ENCODE data around the gene ZNF836.

Gene ZNF836

GRCh38 chr19:52188822-52189734 lies 17.7 kb upstream of the ZNF836 start:
- DNase-seq (ENCODE audit: low read depth in 1 of 2, low spot score in 1 of 2): peak; percentile 7 to 85

- no peak for DNase-seq (ENCODE audit: low read depth in 1 of 2, low spot score in 1 of 2)
Observed at GRCh38 chr19:52187407-52187806, 16.0 kb upstream of the ZNF836 start.

- no peak for DNase-seq (ENCODE audit: low read depth in 1 of 2, low spot score in 1 of 2)
Observed at GRCh38 chr19:52176574-52176973, 5.2 kb upstream of the ZNF836 start.

GRCh38 chr19:52172347-52172746 lies 926 bp upstream of the ZNF836 start:
- no peak for DNase-seq (ENCODE audit: low read depth in 1 of 2, low spot score in 1 of 2)

GRCh38 chr19:52170863-52171320 lies 529 bp downstream of the ZNF836 start:
- no peak for DNase-seq (ENCODE audit: low read depth in 1 of 2, low spot score in 1 of 2)

- DNase-seq (ENCODE audit: low read depth in 1 of 2, low spot score in 1 of 2): no peak
Observed at GRCh38 chr19:52170304-52170703, 1.1 kb downstream of the ZNF836 start.

- no peak for DNase-seq (ENCODE audit: low read depth in 1 of 2, low spot score in 1 of 2)
Observed at GRCh38 chr19:52155596-52156359, 15.6 kb downstream of the ZNF836 start.

- no peak for DNase-seq (ENCODE audit: low read depth in 1 of 2, low spot score in 1 of 2)
Observed at GRCh38 chr19:52148256-52148655, 23.2 kb downstream of the ZNF836 start.

GRCh38 chr19:52142001-52142595 lies 29.3 kb downstream of the ZNF836 start:
- DNase-seq (ENCODE audit: low read depth in 1 of 2, low spot score in 1 of 2): no peak

GRCh38 chr19:52141203-52141602 lies 30.2 kb downstream of the ZNF836 start:
- no peak for DNase-seq (ENCODE audit: low read depth in 1 of 2, low spot score in 1 of 2)

- peak in 1 of 2 donors; percentile 96 for DNase-seq (ENCODE audit: low read depth in 1 of 2, low spot score in 1 of 2)
Observed at GRCh38 chr19:52140032-52140710, 31.2 kb downstream of the ZNF836 start.

GRCh38 chr19:52139252-52140031 lies 32.0 kb downstream of the ZNF836 start, which contains the start of gene ZNF616:
TSS of gene ZNF616 (minus strand) at chr19:52139938. CDS start at chr19:52130512, 9,426 bp downstream.
- DNase-seq (ENCODE audit: low read depth in 1 of 2, low spot score in 1 of 2): peak; percentile 45 to 97

- DNase-seq (ENCODE audit: low read depth in 1 of 2, low spot score in 1 of 2): no peak
Observed at GRCh38 chr19:52138983-52139251, 32.5 kb downstream of the ZNF836 start.

GRCh38 chr19:52138278-52138982 lies 33.0 kb downstream of the ZNF836 start:
- peak in 1 of 2 donors; percentile 21 for DNase-seq (ENCODE audit: low read depth in 1 of 2, low spot score in 1 of 2)

GRCh38 chr19:52120286-52120685 lies 51.1 kb downstream of the ZNF836 start:
- DNase-seq (ENCODE audit: low read depth in 1 of 2, low spot score in 1 of 2): no peak

GRCh38 chr19:52115526-52116053 lies 55.8 kb downstream of the ZNF836 start:
- DNase-seq (ENCODE audit: low read depth in 1 of 2, low spot score in 1 of 2): no peak

- DNase-seq (ENCODE audit: low read depth in 1 of 2, low spot score in 1 of 2): no peak
Observed at GRCh38 chr19:52114691-52115090, 56.7 kb downstream of the ZNF836 start.

GRCh38 chr19:52112624-52113023 lies 58.8 kb downstream of the ZNF836 start:
- no peak for DNase-seq (ENCODE audit: low read depth in 1 of 2, low spot score in 1 of 2)

- DNase-seq (ENCODE audit: low read depth in 1 of 2, low spot score in 1 of 2): no peak
Observed at GRCh38 chr19:52110780-52111179, 60.6 kb downstream of the ZNF836 start.
